ENCODE results near the gene TRHDE. TPM values are rescaled to one million over a fixed set of nuclear protein-coding genes. Genes with fewer than 3 reads are reported as not detected.

Gene TRHDE
- total RNA-seq, 2 donors from 2014 or later: not detected

DNA sequence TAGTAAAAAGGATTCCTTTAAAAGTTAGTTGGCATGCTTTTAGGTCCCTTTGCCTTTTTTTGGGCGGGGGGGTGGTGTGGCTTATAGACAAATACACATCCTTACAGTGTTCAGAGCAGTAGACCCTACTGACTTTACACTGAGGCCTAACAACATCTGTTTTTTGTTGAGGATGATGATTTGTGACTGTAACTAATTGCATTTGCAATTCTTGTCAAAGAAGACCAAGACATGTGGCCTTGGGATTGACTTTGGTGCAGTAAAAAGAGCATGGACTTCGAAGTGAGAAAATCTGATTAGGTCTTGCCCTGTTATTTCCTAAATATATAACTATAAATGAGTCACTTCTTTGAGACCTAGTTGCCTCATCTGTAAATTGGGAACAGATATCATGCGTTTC lies 77.3 kb downstream of the TRHDE start:
- ATAC-seq (replicated peaks in 1 of 2) (no peak), DNase-seq (no peak)
- no peaks in the 10 kb centered on the region for H3K36me3 Mint-ChIP-seq (ENCODE audit: insufficient read depth in 2 of 2)
- no peaks in the 10 kb centered on the region for H3K4me1 Mint-ChIP-seq (ENCODE audit: low read depth)
- H3K9me3 Mint-ChIP-seq: peaks cover 0 to 2% of the 10 kb centered on the region in 2 donors
- no peaks in the 10 kb centered on the region for H3K27me3 Mint-ChIP-seq (ENCODE audit: low read depth)
- no peak overlapping the region for H3K27ac Mint-ChIP-seq
- H3K4me3 Mint-ChIP-seq: no peak overlapping the region

DNA sequence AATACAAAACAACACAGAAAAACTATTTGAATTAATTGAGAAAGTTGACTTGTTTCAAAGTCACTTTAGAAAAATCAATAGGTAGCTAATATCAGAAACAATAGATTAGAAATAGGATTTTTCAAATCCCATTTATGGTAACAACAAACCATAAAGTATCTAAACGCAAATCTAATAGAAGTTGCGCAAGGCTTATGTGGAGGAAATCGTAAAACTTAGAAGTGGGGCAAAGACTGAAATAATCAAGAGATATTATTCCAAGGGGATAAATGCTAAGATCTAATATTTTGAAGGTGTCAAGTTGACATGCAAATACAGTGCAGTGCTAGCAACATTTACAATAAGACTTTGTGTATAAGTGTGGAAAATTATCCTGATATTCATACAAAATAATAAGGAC lies 87.2 kb downstream of the TRHDE start:
- H3K27me3 Mint-ChIP-seq (ENCODE audit: low read depth): no peaks in the 10 kb centered on the region
- H3K4me1 Mint-ChIP-seq (ENCODE audit: low read depth): no peaks in the 10 kb centered on the region

DNA sequence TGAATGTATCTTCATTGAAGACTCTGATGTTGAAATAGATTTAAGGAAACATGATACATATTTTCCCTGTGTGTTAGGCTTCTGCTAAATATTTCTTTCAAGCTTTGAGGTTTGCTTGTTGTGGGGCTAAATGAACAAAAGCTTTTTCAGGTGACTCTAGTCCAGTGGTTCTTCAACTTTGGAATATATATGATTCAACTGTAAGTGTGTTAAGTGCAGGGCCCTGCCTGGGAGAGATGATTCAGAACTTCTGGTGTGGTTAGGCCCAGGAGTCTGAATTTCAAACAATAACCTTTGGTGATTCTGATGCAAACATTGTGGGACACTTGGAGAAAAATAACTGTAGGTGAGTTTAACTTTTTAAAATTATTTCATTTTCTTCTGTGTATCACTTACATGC lies 93.0 kb downstream of the TRHDE start:
- no peak overlapping the region for H3K27ac Mint-ChIP-seq
- no peak overlapping the region for H3K4me3 Mint-ChIP-seq
- peaks cover 0 to 2% of the 10 kb centered on the region in 2 donors for H3K9me3 Mint-ChIP-seq
- ATAC-seq (replicated peaks in 1 of 2): no peak
- no peaks in the 10 kb centered on the region for H3K36me3 Mint-ChIP-seq (ENCODE audit: insufficient read depth in 2 of 2)
- no peaks in the 10 kb centered on the region for H3K27me3 Mint-ChIP-seq (ENCODE audit: low read depth)
- H3K4me1 Mint-ChIP-seq (ENCODE audit: low read depth): no peaks in the 10 kb centered on the region
- DNase-seq: no peak

More for the DNA sequence above, 87.2 kb downstream of the TRHDE start:
- Mint-ChIP-seq H3K4me3 (no peak overlapping the region), H3K9me3 (peaks cover 2 to 8% of the 10 kb centered on the region in 2 donors), H3K36me3 (ENCODE audit: insufficient read depth in 2 of 2) (no peaks in the 10 kb centered on the region), H3K27ac (no peak overlapping the region)
- ATAC-seq (replicated peaks in 1 of 2) (no peak), DNase-seq (no peak)

DNA sequence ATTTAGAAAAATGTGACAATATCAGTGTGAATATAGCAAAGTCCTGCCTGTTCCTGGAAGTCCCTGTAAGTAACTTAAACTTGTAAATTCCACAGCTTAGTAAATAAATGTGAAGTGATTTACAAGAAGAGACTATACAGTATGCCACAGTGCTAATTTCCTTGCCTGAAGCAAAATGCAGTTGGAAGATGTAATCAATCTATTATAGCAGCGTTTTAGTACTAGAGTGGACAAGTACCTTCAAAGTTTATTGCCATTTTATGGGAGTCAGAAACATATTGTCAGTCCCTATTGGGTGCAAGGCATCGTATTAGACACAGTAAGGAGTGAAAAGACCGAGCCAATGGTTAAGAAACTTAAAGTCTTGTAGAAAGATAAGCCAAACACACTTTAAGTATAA lies 94.1 kb downstream of the TRHDE start:
- DNase-seq: no peak
- H3K9me3 Mint-ChIP-seq: peaks cover 0 to 2% of the 10 kb centered on the region in 2 donors
- no peaks in the 10 kb centered on the region for H3K4me1 Mint-ChIP-seq (ENCODE audit: low read depth)
- no peak overlapping the region for H3K27ac Mint-ChIP-seq
- ATAC-seq (replicated peaks in 1 of 2): no peak
- H3K36me3 Mint-ChIP-seq (ENCODE audit: insufficient read depth in 2 of 2): no peaks in the 10 kb centered on the region
- no peaks in the 10 kb centered on the region for H3K27me3 Mint-ChIP-seq (ENCODE audit: low read depth)
- no peak overlapping the region for H3K4me3 Mint-ChIP-seq

DNA sequence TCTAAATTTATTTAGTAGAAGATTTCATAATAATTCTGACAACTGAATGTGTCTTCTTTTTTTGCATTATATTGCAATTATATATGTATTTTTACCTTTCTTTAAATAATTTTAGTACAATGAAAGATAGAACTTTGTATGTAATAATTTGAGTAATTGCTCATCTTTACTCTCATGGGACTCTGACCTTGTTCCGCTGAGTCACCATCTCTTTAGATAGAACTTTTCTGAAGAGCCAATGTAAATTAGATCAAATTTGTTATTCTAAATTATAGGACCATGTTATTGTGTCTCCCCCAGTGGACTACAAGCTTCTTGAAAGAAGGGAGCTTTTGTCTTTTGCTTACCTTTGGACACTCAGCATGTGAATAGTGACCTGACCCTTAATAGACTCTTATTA lies 96.1 kb downstream of the TRHDE start:
- DNase-seq: no peak
- no peaks in the 10 kb centered on the region for H3K4me1 Mint-ChIP-seq (ENCODE audit: low read depth)
- H3K27me3 Mint-ChIP-seq (ENCODE audit: low read depth): no peaks in the 10 kb centered on the region
- H3K27ac Mint-ChIP-seq: no peak overlapping the region
- peaks cover 0 to 2% of the 10 kb centered on the region in 2 donors for H3K9me3 Mint-ChIP-seq
- no peak overlapping the region for H3K4me3 Mint-ChIP-seq
- no peak for ATAC-seq (replicated peaks in 1 of 2)
- no peaks in the 10 kb centered on the region for H3K36me3 Mint-ChIP-seq (ENCODE audit: insufficient read depth in 2 of 2)

DNA sequence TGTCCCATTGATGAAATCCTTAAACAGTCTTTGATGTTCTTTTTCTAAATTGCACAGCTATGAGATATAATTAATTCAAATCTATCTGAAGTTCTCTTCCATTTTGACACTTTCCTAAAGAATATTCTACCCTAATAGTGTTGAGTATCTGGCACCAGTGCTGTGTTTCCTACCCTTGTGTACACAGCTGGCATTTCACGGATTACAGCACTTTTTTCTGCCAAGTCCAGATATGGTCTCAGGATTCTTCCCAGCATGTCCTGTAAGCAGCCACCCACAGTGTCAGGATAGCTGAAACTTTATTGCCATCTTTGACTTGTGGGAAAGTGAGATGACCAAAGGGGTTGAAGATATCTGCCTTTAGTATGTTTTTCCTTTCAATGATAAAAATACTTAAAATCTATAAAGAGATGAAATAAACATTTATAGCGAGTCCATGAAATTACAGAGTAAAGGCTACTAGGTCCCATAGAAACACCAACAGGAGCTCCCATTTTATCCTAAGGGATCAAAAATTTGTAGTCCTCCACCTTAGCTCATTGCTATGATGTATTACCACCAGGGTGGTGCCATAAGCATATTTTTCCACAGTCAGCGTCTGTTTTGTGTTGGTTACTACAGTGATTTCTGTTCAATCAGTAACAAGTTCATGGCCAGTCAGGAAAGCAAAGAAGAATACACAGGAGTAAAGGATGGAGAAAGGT lies 96.7 kb downstream of the TRHDE start:
- DNase-seq: no peak

DNA sequence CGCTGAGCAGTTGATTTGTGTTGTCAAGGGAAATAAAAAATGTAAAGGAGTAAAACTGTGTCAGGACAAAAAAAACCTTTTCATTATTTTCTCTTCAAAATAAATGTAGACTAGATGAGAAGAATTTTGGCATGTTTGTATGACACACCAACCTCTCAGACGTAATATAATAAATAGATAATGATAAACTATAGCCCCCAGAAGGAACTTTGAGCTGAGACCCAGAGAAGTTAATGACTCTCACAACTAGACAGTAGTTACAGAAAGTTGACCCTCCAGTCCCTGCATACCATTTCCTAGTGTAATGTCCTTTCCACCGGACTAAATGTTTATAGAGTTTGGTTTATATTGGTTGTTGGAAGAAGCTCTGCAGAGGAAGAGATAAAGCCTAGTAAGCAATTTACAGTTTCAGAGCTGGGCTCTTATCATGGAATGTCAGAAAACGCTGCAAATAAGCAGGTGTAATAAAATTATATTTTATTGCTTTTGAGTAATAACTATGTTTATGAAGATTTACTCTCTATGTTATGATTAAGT lies 97.3 kb downstream of the TRHDE start:
- no peak for ATAC-seq (replicated peaks in 1 of 2)
- Mint-ChIP-seq H3K4me1 (ENCODE audit: low read depth) (no peaks in the 10 kb centered on the region), H3K4me3 (no peak overlapping the region), H3K27me3 (ENCODE audit: low read depth) (no peaks in the 10 kb centered on the region), H3K36me3 (ENCODE audit: insufficient read depth in 2 of 2) (no peaks in the 10 kb centered on the region), H3K9me3 (peaks cover 0 to 2% of the 10 kb centered on the region in 2 donors), H3K27ac (no peak overlapping the region)
- DNase-seq: no peak

More for the DNA sequence above, 96.7 kb downstream of the TRHDE start:
- no peaks in the 10 kb centered on the region for H3K4me1 Mint-ChIP-seq (ENCODE audit: low read depth)
- peaks cover 0 to 2% of the 10 kb centered on the region in 2 donors for H3K9me3 Mint-ChIP-seq
- no peak for ATAC-seq (replicated peaks in 1 of 2)
- H3K4me3 Mint-ChIP-seq: no peak overlapping the region
- H3K36me3 Mint-ChIP-seq (ENCODE audit: insufficient read depth in 2 of 2): no peaks in the 10 kb centered on the region
- no peak overlapping the region for H3K27ac Mint-ChIP-seq
- H3K27me3 Mint-ChIP-seq (ENCODE audit: low read depth): no peaks in the 10 kb centered on the region

DNA sequence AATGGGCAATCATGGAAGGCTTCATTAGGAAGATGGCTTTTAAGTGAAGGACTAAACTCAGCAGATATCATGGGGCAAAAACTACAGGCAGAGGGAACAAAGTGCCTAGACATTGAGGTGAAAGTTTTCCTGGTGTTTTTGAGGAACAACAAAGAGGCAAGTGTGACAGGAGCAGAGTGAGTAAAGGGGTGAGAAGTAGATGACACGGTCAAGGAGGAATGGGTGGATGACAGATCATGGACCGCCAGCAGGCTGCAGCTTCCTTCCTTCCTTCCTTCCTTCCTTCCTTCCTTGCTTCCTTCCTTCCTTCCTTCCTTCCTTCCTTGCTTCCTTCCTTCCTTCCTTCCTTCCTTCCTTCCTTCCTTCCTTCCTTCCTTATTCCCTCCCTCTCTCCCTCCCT lies 108.3 kb downstream of the TRHDE start:
- H3K4me1 Mint-ChIP-seq (ENCODE audit: low read depth): no peaks in the 10 kb centered on the region
- peaks cover 2 to 4% of the 10 kb centered on the region in 2 donors for H3K9me3 Mint-ChIP-seq
- H3K4me3 Mint-ChIP-seq: no peak overlapping the region
- H3K27ac Mint-ChIP-seq: no peak overlapping the region
- H3K36me3 Mint-ChIP-seq (ENCODE audit: insufficient read depth in 2 of 2): no peaks in the 10 kb centered on the region
- ATAC-seq (replicated peaks in 1 of 2): no peak
- no peak for DNase-seq
- no peaks in the 10 kb centered on the region for H3K27me3 Mint-ChIP-seq (ENCODE audit: low read depth)

DNA sequence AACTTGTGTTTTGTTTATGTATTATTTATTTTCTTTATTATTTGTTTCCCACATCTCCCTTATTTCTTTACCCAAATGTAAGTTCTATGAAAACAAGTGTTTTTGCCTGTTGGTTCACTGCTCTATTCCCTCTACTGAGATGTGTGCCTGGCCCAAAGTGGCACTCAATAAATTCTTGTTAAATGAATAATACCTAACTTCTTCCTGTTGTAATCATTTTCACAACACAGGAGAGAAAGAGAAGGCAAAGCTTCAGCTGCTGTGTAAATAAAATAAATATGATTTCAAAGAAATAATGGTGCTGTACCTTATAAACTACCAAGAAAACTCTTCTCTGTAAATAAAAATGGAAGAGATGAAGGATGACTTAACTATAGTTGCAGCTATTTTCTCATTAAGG lies 116.2 kb downstream of the TRHDE start:
- no peak overlapping the region for H3K27ac Mint-ChIP-seq

DNA sequence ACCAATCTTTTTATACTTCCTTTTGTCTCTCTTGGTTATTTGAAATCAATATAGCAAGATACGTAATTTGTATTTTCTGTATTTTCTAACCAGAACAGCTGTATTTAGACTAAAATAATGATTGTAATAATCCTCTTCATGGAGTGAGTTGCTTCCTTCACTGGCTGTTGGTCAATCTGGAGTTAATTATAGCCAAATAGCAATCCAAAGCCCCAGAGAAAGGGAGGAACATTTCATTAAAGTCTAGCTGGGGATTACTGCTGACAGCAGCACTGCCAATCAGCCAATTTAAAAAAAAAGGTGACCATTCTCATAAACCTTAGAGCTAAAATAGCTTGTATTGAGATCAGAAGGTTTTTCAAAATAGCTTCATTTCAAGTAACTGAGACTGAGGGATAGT lies 118.0 kb downstream of the TRHDE start:
- Mint-ChIP-seq H3K36me3 (ENCODE audit: insufficient read depth in 2 of 2) (no peaks in the 10 kb centered on the region), H3K9me3 (peaks cover 7 to 18% of the 10 kb centered on the region in 2 donors), H3K27ac (no peak overlapping the region), H3K27me3 (ENCODE audit: low read depth) (no peaks in the 10 kb centered on the region), H3K4me3 (no peak overlapping the region), H3K4me1 (ENCODE audit: low read depth) (no peaks in the 10 kb centered on the region)
- ATAC-seq (replicated peaks in 1 of 2) (no peak), DNase-seq (no peak)

More for the DNA sequence above, 116.2 kb downstream of the TRHDE start:
- Mint-ChIP-seq H3K4me3 (no peak overlapping the region), H3K9me3 (peaks cover 7 to 18% of the 10 kb centered on the region in 2 donors), H3K36me3 (ENCODE audit: insufficient read depth in 2 of 2) (no peaks in the 10 kb centered on the region), H3K27me3 (ENCODE audit: low read depth) (no peaks in the 10 kb centered on the region), H3K4me1 (ENCODE audit: low read depth) (no peaks in the 10 kb centered on the region)
- DNase-seq: no peak
- no peak for ATAC-seq (replicated peaks in 1 of 2)

DNA sequence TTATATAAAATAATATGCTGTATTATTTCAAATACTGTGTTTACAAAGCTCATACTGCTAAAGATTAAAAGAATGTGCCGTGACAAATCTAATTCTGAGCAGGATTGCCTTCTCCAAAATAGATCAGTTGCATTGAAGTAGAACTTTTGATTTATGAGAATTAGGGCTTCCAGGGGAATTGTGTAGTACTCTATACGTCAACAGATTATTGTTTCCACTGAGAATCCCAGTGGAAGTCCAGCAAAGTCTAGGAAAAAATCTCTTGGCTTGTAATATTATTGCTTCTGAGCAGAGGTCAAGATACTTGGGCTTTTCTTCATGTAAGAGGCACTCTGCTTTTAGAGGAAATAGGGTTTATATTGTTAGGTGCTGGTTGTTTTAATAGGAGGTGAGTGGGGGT lies 133.9 kb downstream of the TRHDE start:
- Mint-ChIP-seq H3K27ac (no peak overlapping the region), H3K9me3 (peaks cover 2% of the 10 kb centered on the region in 2 donors), H3K4me1 (ENCODE audit: low read depth) (no peaks in the 10 kb centered on the region), H3K27me3 (ENCODE audit: low read depth) (no peaks in the 10 kb centered on the region), H3K36me3 (ENCODE audit: insufficient read depth in 2 of 2) (no peaks in the 10 kb centered on the region), H3K4me3 (no peak overlapping the region)
- ATAC-seq (replicated peaks in 1 of 2): no peak
- no peak for DNase-seq

DNA sequence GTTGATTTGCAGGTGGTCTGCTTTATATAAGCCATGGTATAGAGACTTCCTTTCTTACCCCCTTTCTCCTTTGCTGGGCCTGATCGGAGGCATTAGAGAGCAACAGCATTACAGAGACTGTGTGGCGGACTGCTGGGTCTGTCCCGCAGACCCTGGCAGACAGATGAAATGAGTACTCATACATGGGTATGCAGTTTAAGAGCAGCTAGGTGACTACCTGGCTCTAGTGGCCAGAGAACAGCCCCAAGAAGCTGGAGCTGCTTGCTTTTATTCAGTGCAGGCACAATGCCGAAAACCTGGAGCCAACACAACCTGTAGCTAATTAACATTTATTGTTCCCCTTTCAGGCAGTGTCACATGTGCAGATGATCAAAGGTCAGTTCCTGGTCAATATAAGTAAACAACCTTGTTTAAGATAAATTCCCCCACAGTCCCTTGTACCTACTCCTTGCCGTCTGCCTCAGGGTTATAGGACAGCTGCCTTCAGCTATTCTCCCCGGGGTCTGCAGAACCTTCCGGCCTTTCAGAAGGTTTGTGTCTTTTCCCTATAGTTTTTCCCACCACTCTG lies 160.0 kb downstream of the TRHDE start:
- no peaks in the 10 kb centered on the region for H3K4me1 Mint-ChIP-seq (ENCODE audit: low read depth)
- no peak for ATAC-seq (replicated peaks in 1 of 2)
- no peak for DNase-seq
- no peak overlapping the region for H3K27ac Mint-ChIP-seq
- H3K27me3 Mint-ChIP-seq (ENCODE audit: low read depth): no peaks in the 10 kb centered on the region
- H3K36me3 Mint-ChIP-seq (ENCODE audit: insufficient read depth in 2 of 2): no peaks in the 10 kb centered on the region
- H3K9me3 Mint-ChIP-seq: peaks cover 3 to 4% of the 10 kb centered on the region in 2 donors
- H3K4me3 Mint-ChIP-seq: no peak overlapping the region

DNA sequence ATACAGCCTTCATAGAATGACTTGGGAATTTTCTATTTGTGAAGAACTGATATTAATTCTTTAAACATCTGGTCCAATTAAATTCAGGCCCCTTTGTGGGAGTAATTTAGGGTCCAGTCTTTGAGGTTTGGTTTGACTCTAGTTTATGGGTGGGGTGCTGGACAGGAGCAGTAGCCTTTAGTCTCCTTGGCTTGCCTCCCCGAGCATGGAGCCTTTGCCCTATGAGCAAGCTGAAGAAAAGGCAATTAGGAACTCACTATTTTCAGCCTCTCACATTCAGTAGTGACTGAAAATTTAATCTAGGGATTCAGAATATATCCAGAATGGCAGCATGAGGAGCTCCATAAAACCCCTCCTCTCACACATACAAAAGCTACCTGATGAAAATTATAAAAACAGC lies 161.1 kb downstream of the TRHDE start:
- Mint-ChIP-seq H3K4me3 (no peak overlapping the region), H3K36me3 (ENCODE audit: insufficient read depth in 2 of 2) (no peaks in the 10 kb centered on the region), H3K9me3 (peaks cover 3 to 4% of the 10 kb centered on the region in 2 donors), H3K27ac (no peak overlapping the region), H3K4me1 (ENCODE audit: low read depth) (no peaks in the 10 kb centered on the region), H3K27me3 (ENCODE audit: low read depth) (no peaks in the 10 kb centered on the region)
- DNase-seq: no peak
- ATAC-seq (replicated peaks in 1 of 2): no peak

Measured in activated T-cell treated with anti-CD3 and anti-CD28 coated beads, Interleukin-2, amount 50 U/mL, for 72 hours (primary cell).